ENCODE results near the gene GJC2. TPM values are rescaled to one million over a fixed set of nuclear protein-coding genes. Genes with fewer than 3 reads are reported as not detected.
A peak's percentile ranks its signal among the peaks of the same experiment; 100 is the strongest.

The GJC2 gene
- total RNA-seq, 1 experiment from 2014 or later = 1.2 TPM

GRCh38 chr1:228164561-228165371, 15.0 kb downstream of the GJC2 start:
- no peak for TF ChIP-seq EZH2phosphoT487 (IDR thresholded peaks at IDR 0.05; ENCODE audit: borderline replicate concordance, low read length)
- TF ChIP-seq EZH2 (IDR thresholded peaks at IDR 0.05; ENCODE audit: low read length, unreplicated experiment) = no peak
- no peak for TF ChIP-seq CTCF (conservative IDR thresholded peaks at IDR 0.05; ENCODE audit: low read depth, low read length)
- no peaks in the 10 kb centered on the region for H3K27me3 ChIP-seq (ENCODE audit: low read length)
- peak overlapping the region; percentile 57; the same call in 1 of the 2 replicates for H3K27ac ChIP-seq (ENCODE audit: low read length)
- POLR2A ChIA-PET (ENCODE audit: unreplicated experiment) = interaction anchor here (0.5 to 1.6 kb wide), 4 partner anchors 9 to 107 kb away, joined by 3 to 11 read pairs (median 4); no protein-coding TSS in a partner anchor
- H4K20me1 ChIP-seq (ENCODE audit: low read length) = no peaks in the 10 kb centered on the region
- no peak for DNase-seq
- intact Hi-C loops (cut with micrococcal nuclease) = loop anchor here (5.0 to 10.0 kb wide), 3 partner anchors 293 to 1977 kb away; partner anchors contain the start of gene ACBD3
- H3K79me2 ChIP-seq (ENCODE audit: low read length) = peaks cover 24% of the 10 kb centered on the region
- TSS peak; percentile 83 for BruUV-seq (replicated peaks)
- peak overlapping the region; percentile 96 for H2AFZ ChIP-seq (ENCODE audit: low read length)
- peak; percentile 0 for ATAC-seq
- CTCF ChIA-PET = interaction anchor here (0.5 to 2.5 kb wide), 8 partner anchors 17 to 307 kb away, joined by 3 to 19 read pairs (median 6); no protein-coding TSS in a partner anchor
- H3K9ac ChIP-seq (ENCODE audit: low read length) = peak overlapping the region; percentile 96
- H3K4me1 ChIP-seq (ENCODE audit: insufficient read depth, low read length) = peaks cover 18% of the 10 kb centered on the region
- H3K4me3 ChIP-seq (ENCODE audit: low read length) = peak overlapping the region; percentile 73
- H3F3A ChIP-seq (ENCODE audit: low read length, unreplicated experiment) = no peaks in the 10 kb centered on the region
- no peaks in the 10 kb centered on the region for H3K9me2 ChIP-seq (replicated peaks; ENCODE audit: low read length)
- H3K9me3 ChIP-seq (ENCODE audit: low read length) = no peaks in the 10 kb centered on the region
- H3K4me2 ChIP-seq (ENCODE audit: low read length) = peak overlapping the region; percentile 100
- no peaks in the 10 kb centered on the region for H3K36me3 ChIP-seq (ENCODE audit: low read depth, low read length)

- H3K9me3 ChIP-seq (ENCODE audit: low read length) = no peaks in the 10 kb centered on the region
- DNase-seq = peak; percentile 100
- TF ChIP-seq CTCF (conservative IDR thresholded peaks at IDR 0.05; ENCODE audit: low read depth, low read length) (peak; percentile 95), EZH2 (IDR thresholded peaks at IDR 0.05; ENCODE audit: low read length, unreplicated experiment) (no peak)
- ChIA-PET POLR2A (ENCODE audit: unreplicated experiment) (interaction anchor here (0.5 to 1.6 kb wide), 6 partner anchors 9 to 108 kb away, joined by 3 to 35 read pairs (median 8); no protein-coding TSS in a partner anchor), CTCF (interaction anchor here (0.5 to 2.5 kb wide), 13 partner anchors 11 to 1758 kb away, joined by 3 to 19 read pairs (median 5); partner anchors contain the start of gene PARP1)
- H3K4me3 ChIP-seq (ENCODE audit: low read length) = peak within 1 kb of the TSS; percentile 77
- peak within 1 kb of the TSS; percentile 96 for H2AFZ ChIP-seq (ENCODE audit: low read length)
- intact Hi-C loops (cut with micrococcal nuclease) = loop anchor here (1.0 to 10.0 kb wide), 9 partner anchors 25 to 1978 kb away; partner anchors contain the start of genes ACBD3, ARF1, GUK1 and MRPL55
- no peaks in the 10 kb centered on the region for H3K36me3 ChIP-seq (ENCODE audit: low read depth, low read length)
- H3K79me2 ChIP-seq (ENCODE audit: low read length) = peaks cover 24% of the 10 kb centered on the region
- peak within 1 kb of the TSS; percentile 93 for H3K27ac ChIP-seq (ENCODE audit: low read length)
- BruUV-seq (replicated peaks) = no TSS peak
- peaks cover 18% of the 10 kb centered on the region for H3K4me1 ChIP-seq (ENCODE audit: insufficient read depth, low read length)
- peak within 1 kb of the TSS; percentile 96 for H3K9ac ChIP-seq (ENCODE audit: low read length)
- no peaks in the 10 kb centered on the region for H3K27me3 ChIP-seq (ENCODE audit: low read length)
- no peaks in the 10 kb centered on the region for H4K20me1 ChIP-seq (ENCODE audit: low read length)
- ATAC-seq = peak; percentile 86
- H3F3A ChIP-seq (ENCODE audit: low read length, unreplicated experiment) = no peaks in the 10 kb centered on the region
- H3K4me2 ChIP-seq (ENCODE audit: low read length) = peak within 1 kb of the TSS; percentile 100
- H3K9me2 ChIP-seq (replicated peaks; ENCODE audit: low read length) = no peaks in the 10 kb centered on the region
These were observed 15.8 kb downstream of the GJC2 start, which contains the start of gene IBA57 for GRCh38 chr1:228165372-228166169. TSS of gene IBA57 (plus strand) at chr1:228165804. CDS start at chr1:228165817, 13 bp downstream.
